ENCODE measurements around the gene H6PD.

Gene H6PD

GRCh38 chr1:9250411-9251381 is 16.1 kb downstream of the H6PD start:
- DNase-seq (ENCODE audit: low read depth, low spot score), result no peak

DNA sequence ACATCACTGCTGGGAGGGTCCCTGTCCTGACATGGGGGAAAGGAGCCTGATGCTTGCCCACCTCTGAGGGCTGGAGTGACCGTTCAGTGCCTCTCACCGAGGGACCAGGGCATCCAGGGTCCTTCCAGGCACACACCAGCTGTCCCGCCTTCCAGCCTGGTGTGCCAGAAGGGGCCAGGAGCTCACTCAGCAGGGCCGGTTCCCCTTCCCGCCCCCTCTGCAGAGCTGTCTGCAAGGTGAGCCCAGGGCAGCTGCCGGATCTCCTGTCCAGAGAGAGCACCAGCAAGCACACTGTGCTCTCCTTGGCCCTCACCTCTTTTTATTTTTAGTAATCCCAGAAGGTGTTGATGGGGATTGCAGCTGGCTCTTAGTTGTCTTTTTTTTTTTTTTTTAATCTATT is 16.9 kb downstream of the H6PD start:
- DNase-seq (ENCODE audit: low read depth, low spot score), result no peak
- no peak overlapping the region for H3K4me3 ChIP-seq (ENCODE audit: low read length)

More at GRCh38 chr1:9250411-9251381, 16.1 kb downstream of the H6PD start:
- H3K4me3 ChIP-seq (ENCODE audit: low read length), result no peak overlapping the region

- H3K4me3 ChIP-seq (ENCODE audit: low read length), result no peak overlapping the region
- DNase-seq (ENCODE audit: low read depth, low spot score), result no peak
Observed at GRCh38 chr1:9253004-9253403, 18.4 kb downstream of the H6PD start.

DNA sequence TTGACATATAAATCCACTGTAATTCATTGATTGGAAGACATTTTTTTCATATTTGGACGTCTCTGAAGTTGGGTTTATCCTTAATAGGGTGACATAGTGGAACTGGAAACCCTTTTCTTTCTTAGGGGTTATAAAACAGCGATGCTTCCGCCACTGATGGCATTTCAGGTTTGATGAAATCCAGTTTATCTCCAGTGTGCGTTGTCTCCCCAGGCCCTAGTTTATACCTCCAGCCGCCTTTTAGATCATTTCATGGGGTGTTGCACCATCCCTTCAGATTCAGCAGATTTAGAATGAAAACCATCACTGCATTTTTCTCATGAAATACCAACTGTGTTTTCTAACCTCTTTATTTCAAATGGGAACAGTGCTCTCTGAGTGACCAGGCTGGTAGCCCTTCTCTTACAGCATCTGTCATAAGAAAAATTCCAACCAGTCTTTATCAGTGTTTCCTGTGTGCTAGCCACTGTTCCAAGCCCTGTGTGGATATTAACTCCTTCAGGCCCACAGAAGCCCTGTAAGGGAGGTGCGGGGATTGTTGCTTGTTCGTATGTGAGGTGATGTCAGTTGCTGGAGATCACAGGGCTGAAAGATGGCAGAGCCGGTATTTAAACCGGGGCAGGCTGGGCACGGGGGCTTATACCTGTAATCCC is 19.0 kb downstream of the H6PD start:
- H3K4me3 ChIP-seq (ENCODE audit: low read length), result no peak overlapping the region
- DNase-seq (ENCODE audit: low read depth, low spot score), result no peak

GRCh38 chr1:9256332-9256731 is 21.8 kb downstream of the H6PD start:
- no peak for DNase-seq (ENCODE audit: low read depth, low spot score)

DNA sequence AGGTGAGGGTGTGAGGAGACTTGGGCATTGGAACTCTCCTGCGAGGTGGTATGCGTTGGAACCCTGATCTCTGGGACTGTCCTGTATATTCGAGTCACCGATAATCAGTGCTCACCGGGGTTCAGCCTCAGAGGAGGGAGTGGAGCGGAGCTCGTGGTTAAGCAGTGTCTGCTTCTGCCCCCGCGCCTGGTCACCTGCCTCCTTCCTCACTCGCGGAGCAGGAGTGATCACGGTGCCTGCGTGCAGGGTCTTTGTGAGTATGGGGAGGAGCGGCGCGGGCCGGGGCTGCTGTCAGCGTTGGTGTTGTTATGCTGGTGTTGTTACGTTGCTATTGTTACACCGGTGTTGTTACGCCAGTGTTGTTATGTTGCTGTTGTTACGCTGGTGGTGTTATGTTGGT is 23.3 kb downstream of the H6PD start:
- no peak for DNase-seq (ENCODE audit: low read depth, low spot score)
- no peak overlapping the region for H3K4me3 ChIP-seq (ENCODE audit: low read length)

More at GRCh38 chr1:9256332-9256731, 21.8 kb downstream of the H6PD start:
- H3K4me3 ChIP-seq (ENCODE audit: low read length), result no peak overlapping the region

DNA sequence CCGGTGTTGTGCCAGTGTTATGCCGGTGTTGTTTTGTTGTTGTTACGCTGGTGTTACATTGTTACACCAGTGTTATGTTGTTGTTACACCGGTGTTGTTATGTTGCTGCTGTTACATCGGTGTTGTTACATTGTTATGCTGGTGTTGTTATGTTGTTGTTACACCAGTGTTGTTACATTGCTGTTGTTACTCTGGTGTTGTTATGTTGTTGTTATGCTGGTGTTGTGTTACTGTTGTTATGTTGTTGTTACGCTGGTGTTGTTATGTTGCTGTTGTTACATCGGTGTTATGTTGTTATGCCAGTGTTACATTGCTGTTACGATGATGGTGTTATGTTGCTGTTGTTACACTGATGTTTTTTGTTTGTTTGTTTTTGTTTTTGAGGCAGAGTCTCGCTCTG is 24.1 kb downstream of the H6PD start:
- no peak overlapping the region for H3K4me3 ChIP-seq (ENCODE audit: low read length)

DNA sequence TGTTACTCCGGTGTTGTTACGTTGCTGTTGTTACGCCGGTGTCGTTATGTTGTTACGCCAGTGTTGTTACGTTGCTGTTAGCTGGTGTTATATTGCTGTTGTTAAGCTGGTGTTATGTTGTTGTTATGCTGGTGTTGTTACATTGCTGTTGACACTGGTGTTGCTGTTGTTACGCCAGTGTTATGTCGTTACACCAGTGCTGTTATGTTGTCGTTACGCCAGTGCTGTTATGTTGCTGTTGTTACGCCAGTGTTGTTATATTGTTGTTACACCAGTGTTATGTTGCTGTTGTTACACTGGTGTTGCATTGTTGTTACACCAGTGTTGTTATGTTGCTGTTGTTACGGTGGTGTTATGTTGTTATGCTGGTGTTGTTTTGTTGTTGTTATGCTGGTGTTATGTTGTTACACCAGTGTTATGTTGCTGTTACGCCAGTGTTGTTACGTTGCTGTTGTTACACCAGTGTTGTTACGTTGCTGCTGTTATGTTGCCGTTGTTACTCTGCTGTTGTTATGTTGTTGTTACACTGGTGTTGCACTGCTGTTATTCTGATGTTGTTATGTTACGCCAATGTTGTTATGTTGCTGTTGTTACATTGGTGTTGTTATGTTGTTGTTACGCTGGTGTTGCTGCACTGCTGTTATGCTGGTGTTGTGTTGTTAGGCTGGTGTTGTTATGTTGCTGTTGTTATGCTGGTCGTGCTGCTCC is 25.6 kb downstream of the H6PD start:
- H3K4me3 ChIP-seq (ENCODE audit: low read length), result no peak overlapping the region
- no peak for DNase-seq (ENCODE audit: low read depth, low spot score)

More for the DNA sequence above, 24.1 kb downstream of the H6PD start:
- no peak for DNase-seq (ENCODE audit: low read depth, low spot score)

GRCh38 chr1:9261496-9261895 is 26.9 kb downstream of the H6PD start:
- H3K4me3 ChIP-seq (ENCODE audit: low read length), result no peak overlapping the region
- DNase-seq (ENCODE audit: low read depth, low spot score), result no peak

DNA sequence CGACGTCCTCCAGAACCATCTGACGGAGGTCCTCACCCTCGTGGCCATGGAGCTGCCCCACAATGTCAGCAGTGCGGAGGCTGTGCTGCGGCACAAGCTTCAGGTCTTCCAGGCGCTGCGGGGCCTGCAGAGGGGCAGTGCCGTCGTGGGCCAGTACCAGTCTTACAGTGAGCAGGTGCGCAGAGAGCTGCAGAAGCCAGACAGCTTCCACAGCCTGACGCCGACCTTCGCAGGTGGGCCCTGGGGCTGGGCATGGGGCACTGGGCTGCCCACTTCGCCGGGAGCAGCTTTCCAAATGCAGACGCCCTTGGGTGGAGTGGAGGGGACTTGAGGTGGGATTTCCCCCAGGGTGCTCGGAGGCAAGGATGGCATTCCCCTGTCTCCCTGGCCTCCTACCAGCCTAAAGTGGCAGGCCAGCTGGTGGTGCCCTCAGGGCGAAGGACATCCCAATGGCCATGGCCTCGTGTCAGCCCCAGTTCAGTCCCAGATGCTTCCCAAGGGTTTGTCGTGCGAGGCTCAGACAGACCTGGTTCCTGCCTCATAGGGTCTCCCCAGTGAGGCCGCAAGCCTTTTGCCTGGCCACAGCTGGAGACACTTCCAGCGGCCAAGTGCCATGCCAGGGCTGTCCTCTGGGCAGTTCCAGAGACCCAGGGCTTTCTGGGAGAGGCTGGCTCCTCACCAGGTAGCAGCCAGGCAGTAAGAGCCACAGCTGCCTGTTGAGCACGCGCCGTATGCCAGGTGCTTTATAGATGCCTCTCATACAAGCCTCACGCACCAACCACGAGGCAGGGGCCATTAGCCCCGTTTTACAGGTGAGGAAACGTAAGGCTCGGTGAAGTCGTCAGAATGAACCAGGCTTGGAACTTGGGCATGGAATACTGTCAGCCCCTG is 27.8 kb downstream of the H6PD start:
- no peak overlapping the region for H3K4me3 ChIP-seq (ENCODE audit: low read length)
- no peak for DNase-seq (ENCODE audit: low read depth, low spot score)

DNA sequence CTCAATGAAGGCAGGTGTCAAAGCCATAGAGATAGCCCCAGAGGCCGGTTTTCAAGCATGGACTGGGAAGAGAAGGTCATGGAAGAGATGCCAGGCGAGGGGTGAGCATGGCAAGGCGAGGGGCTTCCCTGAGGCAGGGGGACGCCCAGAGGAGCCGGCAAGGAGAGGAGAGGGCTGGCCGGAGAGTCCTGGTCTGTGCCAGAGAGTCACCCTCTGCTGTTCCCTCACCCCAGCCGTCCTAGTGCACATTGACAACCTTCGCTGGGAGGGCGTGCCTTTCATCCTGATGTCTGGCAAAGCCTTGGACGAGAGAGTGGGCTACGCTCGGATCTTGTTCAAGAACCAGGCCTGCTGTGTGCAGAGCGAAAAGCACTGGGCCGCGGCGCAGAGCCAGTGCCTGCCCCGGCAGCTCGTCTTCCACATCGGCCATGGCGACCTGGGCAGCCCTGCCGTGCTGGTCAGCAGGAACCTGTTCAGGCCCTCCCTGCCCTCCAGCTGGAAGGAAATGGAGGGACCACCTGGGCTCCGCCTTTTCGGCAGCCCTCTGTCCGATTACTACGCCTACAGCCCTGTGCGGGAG is 28.8 kb downstream of the H6PD start:
- no peak for DNase-seq (ENCODE audit: low read depth, low spot score)
- no peak overlapping the region for H3K4me3 ChIP-seq (ENCODE audit: low read length)

GRCh38 chr1:9263984-9264872 is 29.7 kb downstream of the H6PD start:
- no peak overlapping the region for H3K4me3 ChIP-seq (ENCODE audit: low read length)
- no peak for DNase-seq (ENCODE audit: low read depth, low spot score)

DNA sequence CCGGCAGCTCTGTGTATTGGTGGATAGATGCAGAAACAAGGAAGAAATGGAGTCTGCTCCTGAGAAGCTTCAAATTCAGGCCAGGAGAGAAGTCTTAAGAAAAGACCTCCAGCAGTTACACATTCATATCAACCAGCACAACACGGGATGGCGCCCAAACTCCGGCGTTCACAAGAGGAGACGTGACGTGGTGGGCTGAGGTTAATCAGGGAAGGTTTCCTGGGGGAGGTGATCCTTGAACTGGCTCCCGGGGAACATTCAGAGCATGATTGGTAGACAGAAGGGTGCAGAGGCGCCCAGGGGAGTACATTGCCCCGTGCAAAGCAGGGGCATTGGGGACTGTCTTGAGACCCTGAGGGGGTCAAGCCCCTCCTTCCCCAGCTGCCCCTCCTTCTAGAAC is 30.5 kb downstream of the H6PD start:
- DNase-seq (ENCODE audit: low read depth, low spot score), result no peak
- no peak overlapping the region for H3K4me3 ChIP-seq (ENCODE audit: low read length)

DNA sequence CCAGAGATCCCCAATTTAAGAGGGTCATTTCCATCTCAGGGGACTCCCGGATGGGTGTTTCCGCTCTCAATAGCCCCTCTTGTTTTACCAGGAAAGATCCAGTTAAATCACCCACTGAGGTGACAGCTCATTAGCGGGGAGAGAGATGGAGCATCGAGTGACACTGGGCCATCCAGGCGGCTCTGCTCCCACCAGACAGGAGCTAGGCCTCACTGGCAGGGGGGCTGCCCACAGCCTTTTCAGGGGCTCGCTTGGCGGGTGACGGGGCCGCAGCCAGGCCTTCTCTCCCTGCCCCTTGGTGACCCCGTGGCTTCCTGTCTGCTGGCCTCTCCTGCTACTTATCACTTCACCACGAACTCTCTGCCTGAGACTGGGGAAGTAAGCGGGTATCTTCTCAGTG is 31.4 kb downstream of the H6PD start:
- no peak for DNase-seq (ENCODE audit: low read depth, low spot score)
- H3K4me3 ChIP-seq (ENCODE audit: low read length), result no peak overlapping the region

DNA sequence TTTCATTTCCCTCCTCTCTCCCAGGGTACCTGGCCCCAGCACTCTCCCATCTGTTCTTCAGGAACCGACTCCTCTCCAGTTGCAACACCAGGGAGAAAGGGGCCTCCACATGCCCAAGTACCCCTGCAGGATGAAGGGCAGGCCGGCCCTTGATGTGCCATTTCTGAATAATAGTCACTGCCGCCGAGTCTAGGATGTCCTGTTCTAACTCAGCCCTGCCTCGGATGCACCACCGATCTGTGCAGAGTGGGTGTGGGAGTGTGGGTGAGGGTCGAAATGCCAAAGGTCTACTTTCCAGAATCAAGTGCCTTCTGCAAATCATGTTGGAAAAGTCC is 32.7 kb downstream of the H6PD start:
- no peak overlapping the region for H3K4me3 ChIP-seq (ENCODE audit: low read length)
- no peak for DNase-seq (ENCODE audit: low read depth, low spot score)

- no peak overlapping the region for H3K4me3 ChIP-seq (ENCODE audit: low read length)
Observed at GRCh38 chr1:9267827-9268581, 33.4 kb downstream of the H6PD start.

GRCh38 chr1:9269078-9269501 is 34.5 kb downstream of the H6PD start:
- H3K4me3 ChIP-seq (ENCODE audit: low read length), result no peak overlapping the region
- DNase-seq (ENCODE audit: low read depth, low spot score), result no peak

More at GRCh38 chr1:9267827-9268581, 33.4 kb downstream of the H6PD start:
- no peak for DNase-seq (ENCODE audit: low read depth, low spot score)

All from Jurkat, Clone E6-1 (cell line).